ENCODE measurements around the gene SPATA1. TPM values are rescaled to one million over a fixed set of nuclear protein-coding genes. Genes with fewer than 3 reads are reported as not detected.
A peak's percentile ranks its signal among the peaks of the same experiment; 100 is the strongest.

Gene SPATA1
- total RNA-seq, 1 experiment from 2014 or later = 0.52 TPM

GRCh38 chr1:84598846-84599741 is 92.9 kb downstream of the SPATA1 start:
- Mint-ChIP-seq H3K9me3 (ENCODE audit: low read depth, unreplicated experiment) (peaks cover 3% of the 10 kb centered on the region), H3K27me3 (ENCODE audit: unreplicated experiment) (no peaks in the 10 kb centered on the region), H3K4me1 (ENCODE audit: low read depth, unreplicated experiment) (peaks cover 21% of the 10 kb centered on the region), H3K27ac (ENCODE audit: unreplicated experiment) (no peak overlapping the region), H3K36me3 (ENCODE audit: insufficient read depth, unreplicated experiment) (no peaks in the 10 kb centered on the region), H3K4me3 (ENCODE audit: low read depth, unreplicated experiment) (no peak overlapping the region)
- DNase-seq = no peak
- BruUV-seq (replicated peaks) = no TSS peak
- TF ChIP-seq CTCF (IDR thresholded peaks at IDR 0.05; ENCODE audit: unreplicated experiment) = no peak
- intact Hi-C loops (cut with micrococcal nuclease; ENCODE audit: unreplicated experiment) = no loop called here
- CTCF ChIA-PET = no interaction called here

GRCh38 chr1:84600796-84601195 is 94.6 kb downstream of the SPATA1 start:
- no peak for DNase-seq
- Mint-ChIP-seq H3K4me3 (ENCODE audit: low read depth, unreplicated experiment) (no peak overlapping the region), H3K27ac (ENCODE audit: unreplicated experiment) (no peak overlapping the region), H3K4me1 (ENCODE audit: low read depth, unreplicated experiment) (peaks cover 29% of the 10 kb centered on the region), H3K9me3 (ENCODE audit: low read depth, unreplicated experiment) (peaks cover 5% of the 10 kb centered on the region), H3K27me3 (ENCODE audit: unreplicated experiment) (no peaks in the 10 kb centered on the region), H3K36me3 (ENCODE audit: insufficient read depth, unreplicated experiment) (no peaks in the 10 kb centered on the region)
- intact Hi-C loops (cut with micrococcal nuclease; ENCODE audit: unreplicated experiment) = loop anchor here (5.0 kb wide), 2 partner anchors 158 to 458 kb away; partner anchors contain the start of gene PRKACB
- CTCF ChIA-PET = no interaction called here
- no peak for TF ChIP-seq CTCF (IDR thresholded peaks at IDR 0.05; ENCODE audit: unreplicated experiment)
- no TSS peak for BruUV-seq (replicated peaks)

GRCh38 chr1:84603223-84603622 is 97.0 kb downstream of the SPATA1 start:
- intact Hi-C loops (cut with micrococcal nuclease; ENCODE audit: unreplicated experiment) = loop anchor here (5.0 kb wide), 2 partner anchors 161 to 461 kb away; partner anchors contain the start of gene PRKACB
- H3K36me3 Mint-ChIP-seq (ENCODE audit: insufficient read depth, unreplicated experiment) = no peaks in the 10 kb centered on the region
- CTCF ChIA-PET = interaction anchor here (0.8 to 3.6 kb wide), 3 partner anchors 17 to 161 kb away, joined by 3 to 10 read pairs (median 3); partner anchors contain the start of genes GNG5 and SPATA1
- TF ChIP-seq CTCF (IDR thresholded peaks at IDR 0.05; ENCODE audit: unreplicated experiment) = no peak
- DNase-seq = no peak
- peaks cover 12% of the 10 kb centered on the region for H3K9me3 Mint-ChIP-seq (ENCODE audit: low read depth, unreplicated experiment)
- peak overlapping the region; percentile 60 for H3K4me3 Mint-ChIP-seq (ENCODE audit: low read depth, unreplicated experiment)
- no TSS peak for BruUV-seq (replicated peaks)
- no peaks in the 10 kb centered on the region for H3K27me3 Mint-ChIP-seq (ENCODE audit: unreplicated experiment)
- H3K27ac Mint-ChIP-seq (ENCODE audit: unreplicated experiment) = no peak overlapping the region
- peaks cover 29% of the 10 kb centered on the region for H3K4me1 Mint-ChIP-seq (ENCODE audit: low read depth, unreplicated experiment)

GRCh38 chr1:84603941-84604830 is 98.0 kb downstream of the SPATA1 start:
- H3K9me3 Mint-ChIP-seq (ENCODE audit: low read depth, unreplicated experiment) = peaks cover 12% of the 10 kb centered on the region
- intact Hi-C loops (cut with micrococcal nuclease; ENCODE audit: unreplicated experiment) = loop anchor here (5.0 kb wide), 2 partner anchors 162 to 462 kb away; partner anchors contain the start of gene PRKACB
- no peak for TF ChIP-seq CTCF (IDR thresholded peaks at IDR 0.05; ENCODE audit: unreplicated experiment)
- H3K27me3 Mint-ChIP-seq (ENCODE audit: unreplicated experiment) = no peaks in the 10 kb centered on the region
- peak; percentile 38 for DNase-seq
- no TSS peak for BruUV-seq (replicated peaks)
- peak overlapping the region; percentile 30 for H3K27ac Mint-ChIP-seq (ENCODE audit: unreplicated experiment)
- CTCF ChIA-PET = interaction anchor here (0.8 to 3.6 kb wide), 4 partner anchors 16 to 463 kb away, joined by 3 to 10 read pairs (median 3); partner anchors contain the start of genes GNG5 and SPATA1
- H3K4me1 Mint-ChIP-seq (ENCODE audit: low read depth, unreplicated experiment) = peaks cover 26% of the 10 kb centered on the region
- peak overlapping the region; percentile 60 for H3K4me3 Mint-ChIP-seq (ENCODE audit: low read depth, unreplicated experiment)
- no peaks in the 10 kb centered on the region for H3K36me3 Mint-ChIP-seq (ENCODE audit: insufficient read depth, unreplicated experiment)
